ENCODE data around the gene IGLL5. TPM values are rescaled to one million over a fixed set of nuclear protein-coding genes. Genes with fewer than 3 reads are reported as not detected.
"Not testable (repeated sequence)": the region's sequence is repeated elsewhere in the genome, so short reads cannot be mapped to it uniquely, and the experiment has no call there.

Gene IGLL5
- total and polyA plus RNA-seq, 12 donors = 0.43 to 24.7 (median 1.8) TPM; not detected in 6

GRCh38 chr22:22897091-22897490 is 9.5 kb downstream of the IGLL5 start:
- WGBS, 4 donors = 83 to 91% (median 88%) methylated on average over 1 to 3 of the region's 3 CpGs
- H3K27me3 ChIP-seq = no peaks in the 10 kb centered on the region
- H3K27ac ChIP-seq = no peak overlapping the region
- TF ChIP-seq CTCF (IDR thresholded peaks at IDR 0.05) (no peak), POLR2A (IDR thresholded peaks at IDR 0.05) (no peak)
- intact Hi-C loops (cut with DNase I) = no loop called here
- no peaks in the 10 kb centered on the region for H3K9me3 ChIP-seq (replicated peaks in 1 of 3)
- no peak overlapping the region for H3K4me3 ChIP-seq
- no peak for DNase-seq
- no peaks in the 10 kb centered on the region for H3K36me3 ChIP-seq (replicated peaks in 1 of 2)
- H3K4me1 ChIP-seq (replicated peaks in 1 of 2) = no peaks in the 10 kb centered on the region

GRCh38 chr22:22897947-22898346 is 10.3 kb downstream of the IGLL5 start:
- H3K27ac ChIP-seq = no peak overlapping the region
- H3K4me3 ChIP-seq = no peak overlapping the region
- no peaks in the 10 kb centered on the region for H3K9me3 ChIP-seq (replicated peaks in 1 of 3)
- TF ChIP-seq CTCF (IDR thresholded peaks at IDR 0.05) = no peak
- no peak for TF ChIP-seq POLR2A (IDR thresholded peaks at IDR 0.05)
- DNase-seq = no peak
- WGBS, 4 donors = 62 to 78% (median 75%) methylated on average over 5 of the region's 5 CpGs
- no peaks in the 10 kb centered on the region for H3K4me1 ChIP-seq (replicated peaks in 1 of 2)
- no peaks in the 10 kb centered on the region for H3K36me3 ChIP-seq (replicated peaks in 1 of 2)
- intact Hi-C loops (cut with DNase I) = no loop called here
- no peaks in the 10 kb centered on the region for H3K27me3 ChIP-seq

GRCh38 chr22:22898411-22898950 is 10.9 kb downstream of the IGLL5 start:
- H3K4me1 ChIP-seq (replicated peaks in 1 of 2); DNase-seq; H3K27me3 ChIP-seq; H3K4me3 ChIP-seq; H3K9me3 ChIP-seq (replicated peaks in 1 of 3); intact Hi-C loops (cut with DNase I); H3K36me3 ChIP-seq (replicated peaks in 1 of 2); H3K27ac ChIP-seq: not testable (repeated sequence)
- 22 to 57% (median 40%) methylated on average over 1 of the region's 1 CpG for WGBS, 4 donors

- H3K36me3 ChIP-seq (replicated peaks in 1 of 2); H3K4me3 ChIP-seq; DNase-seq; H3K4me1 ChIP-seq (replicated peaks in 1 of 2); H3K27ac ChIP-seq; intact Hi-C loops (cut with DNase I); H3K9me3 ChIP-seq (replicated peaks in 1 of 3); H3K27me3 ChIP-seq: not testable (repeated sequence)
- 75 to 83% (median 77%) methylated on average over 7 to 9 of the region's 9 CpGs for WGBS, 4 donors
These were observed 11.9 kb downstream of the IGLL5 start for GRCh38 chr22:22899342-22900080.

GRCh38 chr22:22900527-22901205 is 13.1 kb downstream of the IGLL5 start:
- WGBS, 4 donors = 86 to 88% (median 87%) methylated on average over 5 to 13 of the region's 16 CpGs
- H3K4me3 ChIP-seq; H3K9me3 ChIP-seq (replicated peaks in 1 of 3); intact Hi-C loops (cut with DNase I); H3K36me3 ChIP-seq (replicated peaks in 1 of 2); DNase-seq; H3K27me3 ChIP-seq; H3K4me1 ChIP-seq (replicated peaks in 1 of 2); H3K27ac ChIP-seq: not testable (repeated sequence)
